SK-N-DZ (cell line): Measurements from ENCODE around the gene ART3. TPM values are rescaled to one million over a fixed set of nuclear protein-coding genes. Genes with fewer than 3 reads are reported as not detected.
"Not testable (repeated sequence)": the region's sequence is repeated elsewhere in the genome, so short reads cannot be mapped to it uniquely, and the experiment has no call there.

Experiments
- DNase-seq: peaks from one replicate; pipeline ENCODE4 v3.0.0-alpha.2; 2015; ENCODE audit warnings: low spot score
- polyA plus RNA-seq, 2 experiments: library from polyadenylated mRNA; depleted of rRNA; stranded (reverse); fragments of >200 nt; gene quantifications; 2 replicates each; pipeline ENCODE4 v1.2.3, GENCODE V29; 2014

Gene ART3, protein sequence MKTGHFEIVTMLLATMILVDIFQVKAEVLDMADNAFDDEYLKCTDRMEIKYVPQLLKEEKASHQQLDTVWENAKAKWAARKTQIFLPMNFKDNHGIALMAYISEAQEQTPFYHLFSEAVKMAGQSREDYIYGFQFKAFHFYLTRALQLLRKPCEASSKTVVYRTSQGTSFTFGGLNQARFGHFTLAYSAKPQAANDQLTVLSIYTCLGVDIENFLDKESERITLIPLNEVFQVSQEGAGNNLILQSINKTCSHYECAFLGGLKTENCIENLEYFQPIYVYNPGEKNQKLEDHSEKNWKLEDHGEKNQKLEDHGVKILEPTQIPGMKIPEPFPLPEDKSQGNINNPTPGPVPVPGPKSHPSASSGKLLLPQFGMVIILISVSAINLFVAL
- not detected in 2 replicates for polyA plus RNA-seq (2014; cell fraction: cytosol; rRNA removed)
- not detected in 2 replicates for polyA plus RNA-seq (2014; cell fraction: nucleus; rRNA removed)

DNA sequence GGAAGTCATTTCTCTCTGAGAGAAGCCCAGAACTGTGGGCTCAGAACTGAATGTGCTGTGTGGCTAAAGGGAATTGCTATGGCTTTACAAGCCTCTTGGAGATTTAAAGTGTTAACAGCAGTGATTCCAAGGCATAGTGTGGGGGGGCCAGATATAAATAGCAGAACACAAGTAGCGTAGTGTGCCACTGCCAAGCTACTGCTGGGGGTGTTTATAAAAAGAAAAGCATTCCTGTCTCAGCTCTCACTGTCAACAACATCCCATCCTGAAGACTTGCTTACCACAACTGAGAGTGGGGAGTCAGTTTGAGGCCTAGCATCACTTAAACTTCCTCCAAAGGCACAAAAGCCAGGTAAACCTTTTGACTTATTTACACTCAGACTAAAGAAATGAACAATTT, at the start of gene ART3:
Gene ART3, plus strand, starts transcription at position 242 of the 400 bp plus-strand sequence. CDS start 1,181 bp downstream, outside the sequence.
- DNase-seq: no peak

DNA sequence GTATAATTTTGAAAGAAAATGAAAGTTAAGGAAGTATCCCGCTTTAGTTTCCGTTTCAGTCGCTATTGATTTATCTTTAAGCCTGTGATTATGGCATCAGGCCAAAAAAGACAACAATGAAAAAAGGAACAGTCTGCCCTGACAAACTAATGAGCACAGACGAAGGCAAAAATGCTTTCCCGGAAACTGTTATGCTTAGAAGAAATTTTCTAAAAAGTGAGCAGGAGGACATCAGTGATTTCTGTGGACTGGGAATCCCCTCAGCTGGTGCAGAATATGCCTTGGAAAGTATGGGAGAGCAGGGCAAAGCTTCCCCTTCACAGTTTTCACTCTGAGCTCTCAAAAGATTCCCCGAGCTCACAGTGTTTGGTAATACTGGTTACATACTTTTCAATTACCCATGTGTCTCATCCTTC, 46.2 kb upstream of the ART3 start:
- no peak for DNase-seq

DNA sequence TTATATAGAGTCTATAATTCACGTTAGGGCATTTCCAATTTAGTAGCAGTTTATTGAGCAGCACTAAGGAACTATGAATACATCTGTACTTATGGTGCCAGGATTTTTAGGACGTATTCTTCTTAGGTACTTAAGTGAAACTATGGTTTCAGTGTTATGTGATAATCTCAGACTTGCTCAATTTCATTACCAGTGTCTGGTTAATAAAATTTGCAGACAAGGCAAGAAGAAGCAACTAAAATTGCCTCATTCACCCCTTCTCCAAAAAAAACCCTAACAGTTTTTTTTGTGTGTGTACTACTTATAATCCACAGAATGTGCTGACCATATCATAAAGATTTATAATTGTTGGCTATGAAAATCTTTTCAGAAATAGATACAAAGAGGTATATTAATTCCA, 45.2 kb upstream of the ART3 start:
- no peak for DNase-seq

DNA sequence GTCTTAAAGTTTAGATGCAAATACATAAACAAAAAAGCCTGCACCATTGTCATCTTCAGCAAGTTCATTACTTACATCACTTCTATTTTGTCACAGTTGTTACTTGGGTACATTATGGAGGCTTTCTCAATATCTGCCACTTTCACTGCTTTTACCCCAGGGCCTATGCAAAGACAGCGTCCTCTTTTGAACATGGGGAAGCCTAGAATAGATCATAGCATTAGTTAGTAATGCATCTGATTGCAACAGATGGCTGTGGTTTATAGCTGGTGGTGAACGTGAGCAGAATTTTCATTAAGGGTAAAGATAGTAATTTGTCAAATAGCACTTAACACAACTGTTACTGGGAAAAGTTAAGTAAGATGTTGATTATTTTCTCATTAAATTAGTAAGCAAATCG, 39.4 kb upstream of the ART3 start:
- no peak for DNase-seq

DNA sequence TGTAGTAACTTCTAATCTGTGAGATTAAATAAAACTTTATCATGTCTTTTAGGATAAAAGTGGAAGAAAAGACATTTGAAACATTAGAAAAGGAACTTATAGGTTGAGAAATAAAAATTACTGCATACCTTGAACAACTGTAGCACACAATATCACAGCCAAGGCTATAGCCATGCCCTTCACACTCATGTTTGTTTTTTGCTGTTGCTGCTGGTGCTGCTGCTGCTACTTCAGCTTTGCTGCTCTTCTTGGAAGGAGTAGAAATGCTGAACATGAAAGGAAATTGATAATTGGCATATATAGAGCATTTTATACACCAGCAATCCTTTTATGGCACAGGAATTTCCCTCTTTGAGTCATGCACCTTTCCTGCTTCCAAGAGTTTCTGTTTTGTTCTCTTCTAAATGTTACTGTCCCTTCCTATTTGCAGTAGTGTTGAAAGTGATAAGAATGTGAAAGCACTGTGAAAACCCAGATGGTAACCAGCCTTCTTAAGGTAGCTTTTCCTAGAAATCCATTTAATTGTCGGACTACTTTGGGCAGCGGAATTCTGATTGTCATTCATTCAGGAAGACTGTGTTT, 38.6 kb upstream of the ART3 start, which contains the start of gene CXCL11:
Gene CXCL11, minus strand, starts transcription at position 272 of the 582 bp plus-strand sequence. Its CDS starts 83 bp downstream, at position 189.
- DNase-seq: no peak

DNA sequence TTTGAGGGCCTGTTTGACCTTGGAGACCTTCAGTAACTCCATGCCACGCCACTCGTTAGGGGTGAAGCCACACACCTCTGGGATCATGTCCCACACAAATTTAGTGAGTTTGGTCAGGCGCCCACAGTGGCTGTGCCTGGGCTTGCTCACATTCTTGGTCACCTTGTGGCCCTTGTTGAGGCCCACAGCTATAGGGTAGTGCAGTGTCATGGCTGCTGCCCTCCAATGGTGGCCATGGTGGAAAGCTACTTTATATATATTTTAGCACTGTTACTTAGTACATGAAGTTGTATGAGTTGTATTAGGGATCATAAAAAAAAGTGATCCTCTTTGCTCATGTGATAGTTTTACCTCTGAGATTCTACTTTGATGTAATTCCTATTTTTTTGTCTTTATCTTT, 37.7 kb upstream of the ART3 start:
- DNase-seq: no peak

DNA sequence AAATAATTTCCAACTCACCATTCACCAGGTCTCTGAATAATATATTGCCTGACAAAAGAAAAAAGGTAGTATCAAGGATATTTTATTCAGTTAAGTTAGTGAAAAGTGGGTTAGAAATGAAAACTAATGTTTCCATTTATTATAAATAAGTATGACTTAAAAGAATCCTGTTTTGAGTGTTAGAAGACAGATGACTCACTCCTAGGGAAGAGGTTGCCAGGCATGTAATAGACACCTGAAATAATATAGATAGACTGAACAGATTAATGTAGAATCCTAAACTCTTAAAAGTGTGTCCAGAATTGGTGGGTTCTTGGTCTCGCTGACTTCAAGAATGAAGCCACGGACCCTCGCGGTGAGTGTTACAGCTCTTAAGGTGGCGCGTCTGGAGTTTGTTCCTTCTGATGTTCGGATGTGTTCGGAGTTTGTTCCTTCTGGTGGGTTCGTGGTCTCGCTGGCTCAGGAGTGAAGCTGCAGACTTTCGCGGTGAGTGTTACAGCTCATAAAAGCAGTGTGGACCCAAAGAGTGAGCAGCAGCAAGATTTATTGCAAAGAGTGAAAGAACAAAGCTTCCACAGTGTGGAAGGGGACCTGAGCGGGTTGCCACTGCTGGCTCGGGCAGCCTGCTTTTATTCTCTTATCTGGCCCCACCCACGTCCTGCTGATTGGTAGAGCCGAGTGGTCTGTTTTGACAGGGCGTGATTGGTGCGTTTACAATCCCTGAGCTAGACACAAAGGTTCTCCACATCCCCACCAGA, 32.1 kb upstream of the ART3 start:
- not testable (repeated sequence) for DNase-seq

DNA sequence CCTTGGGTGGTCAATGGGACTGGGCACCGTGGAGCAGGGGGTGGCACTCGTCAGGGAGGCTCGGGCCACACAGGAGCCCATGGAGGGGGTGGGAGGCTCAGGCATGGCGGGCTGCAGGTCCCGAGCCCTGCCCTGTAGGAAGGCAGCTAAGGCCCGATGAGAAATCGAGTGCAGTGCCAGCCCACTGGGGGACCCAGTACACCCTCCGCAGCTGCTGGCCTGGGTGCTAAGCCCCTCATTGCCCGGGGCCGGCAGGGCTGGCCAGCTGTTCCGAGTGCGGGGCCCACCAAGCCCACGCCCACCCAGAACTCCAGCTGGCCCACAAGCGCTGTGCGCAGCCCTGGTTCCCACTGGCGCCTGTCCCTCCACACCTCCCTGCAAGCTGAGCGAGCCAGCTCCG, 31.2 kb upstream of the ART3 start:
- not testable (repeated sequence) for DNase-seq

DNA sequence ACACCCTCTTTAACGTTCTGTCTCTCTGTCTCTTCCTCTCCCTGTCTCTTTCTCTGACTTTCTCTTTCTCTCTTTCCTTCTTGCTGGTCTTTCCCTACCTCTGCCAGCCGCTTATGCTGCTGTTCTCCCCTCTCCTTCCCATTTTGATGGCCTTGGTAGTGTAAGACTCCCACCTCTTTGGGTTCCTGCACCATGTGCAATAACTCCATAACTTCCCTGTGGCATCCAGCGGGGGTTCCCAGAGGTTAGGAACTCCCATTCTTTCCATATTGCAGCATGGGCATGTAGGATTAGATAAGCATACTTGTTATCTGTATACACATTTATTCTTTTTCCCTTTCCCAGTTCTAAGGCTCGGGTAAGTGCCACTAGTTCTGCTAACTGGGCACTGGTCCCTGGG, 29.8 kb upstream of the ART3 start:
- DNase-seq: not testable (repeated sequence)

DNA sequence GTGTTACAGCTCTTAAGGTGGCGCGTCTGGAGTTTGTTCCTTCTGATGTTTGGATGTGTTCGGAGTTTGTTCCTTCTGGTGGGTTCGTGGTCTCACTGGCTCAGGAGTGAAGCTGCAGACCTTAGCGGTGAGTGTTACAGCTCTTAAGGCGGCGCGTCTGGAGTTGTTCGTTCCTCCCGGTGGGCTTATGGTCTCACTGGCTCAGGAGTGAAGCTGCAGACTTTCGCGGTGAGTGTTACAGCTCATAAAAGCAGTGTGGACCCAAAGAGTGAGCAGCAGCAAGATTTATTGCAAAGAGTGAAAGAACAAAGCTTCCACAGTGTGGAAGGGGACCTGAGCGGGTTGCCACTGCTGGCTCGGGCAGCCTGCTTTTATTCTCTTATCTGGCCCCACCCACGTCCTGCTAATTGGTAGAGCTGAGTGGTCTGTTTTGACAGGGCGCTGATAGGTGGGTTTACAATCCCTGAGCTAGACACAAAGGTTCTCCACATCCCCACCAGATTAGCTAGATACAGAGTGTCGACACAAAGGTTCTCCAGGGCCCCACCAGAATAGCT, 24.6 kb upstream of the ART3 start:
- not testable (repeated sequence) for DNase-seq

DNA sequence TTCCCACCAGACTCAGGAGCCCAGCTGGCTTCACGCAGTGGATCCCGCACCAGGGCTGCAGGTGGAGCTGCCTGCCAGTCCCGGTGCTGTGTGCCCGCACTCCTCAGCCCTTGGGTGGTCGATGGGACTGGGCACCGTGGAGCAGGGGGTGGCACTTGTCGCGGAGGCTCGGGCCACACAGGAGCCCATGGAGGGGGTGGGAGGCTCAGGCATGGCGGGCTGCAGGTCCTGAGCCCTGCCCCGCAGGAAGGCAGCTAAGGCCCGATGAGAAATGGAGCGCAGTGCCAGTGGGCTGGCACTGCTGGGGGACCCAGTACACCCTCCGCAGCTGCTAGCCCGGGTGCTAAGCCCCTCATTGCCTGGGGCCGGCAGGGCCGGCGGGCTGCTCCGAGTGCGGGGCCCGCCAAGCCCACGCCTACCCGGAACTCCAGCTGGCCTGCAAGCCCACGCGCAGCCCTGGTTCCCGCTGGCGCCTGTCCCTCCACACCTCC, 23.9 kb upstream of the ART3 start:
- DNase-seq: not testable (repeated sequence)

DNA sequence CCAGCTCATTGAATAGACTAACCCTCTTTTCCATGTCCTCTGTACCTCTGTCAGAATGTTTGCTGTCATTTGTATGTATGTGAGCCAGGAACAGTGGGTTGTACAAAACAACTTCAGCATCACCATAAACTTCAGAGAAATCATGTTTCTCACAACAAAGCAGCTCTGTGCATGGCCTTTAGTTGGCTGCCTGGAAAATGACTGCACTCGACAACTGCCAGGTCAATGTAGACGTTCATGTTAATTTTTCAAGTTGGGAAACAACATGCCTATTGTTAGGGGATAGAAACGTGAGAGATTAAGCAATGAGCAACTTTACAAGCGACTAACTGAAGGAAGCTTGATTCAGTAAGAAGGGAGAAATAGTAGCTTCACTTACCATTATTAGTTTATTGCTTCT, 20.8 kb upstream of the ART3 start:
- DNase-seq: no peak

DNA sequence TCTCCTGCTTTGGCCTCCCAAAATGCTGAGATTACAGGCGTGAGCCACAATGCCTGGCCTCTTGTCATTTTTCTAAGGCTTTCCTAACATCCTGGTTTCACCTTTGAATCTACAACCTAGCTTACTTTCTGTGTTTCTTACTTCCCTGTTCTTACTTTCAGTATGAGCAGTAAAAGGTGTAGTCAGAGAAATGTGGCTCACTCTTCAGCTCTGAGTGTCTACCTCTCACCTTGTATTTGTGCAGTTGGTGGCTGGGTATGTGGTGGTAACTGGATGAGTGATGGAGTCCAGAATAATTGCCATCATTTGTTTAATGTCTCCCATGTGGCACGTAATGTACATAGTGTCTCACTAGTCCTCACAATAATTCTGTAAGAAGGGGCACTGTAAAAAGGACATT, 19.5 kb upstream of the ART3 start:
- no peak for DNase-seq

DNA sequence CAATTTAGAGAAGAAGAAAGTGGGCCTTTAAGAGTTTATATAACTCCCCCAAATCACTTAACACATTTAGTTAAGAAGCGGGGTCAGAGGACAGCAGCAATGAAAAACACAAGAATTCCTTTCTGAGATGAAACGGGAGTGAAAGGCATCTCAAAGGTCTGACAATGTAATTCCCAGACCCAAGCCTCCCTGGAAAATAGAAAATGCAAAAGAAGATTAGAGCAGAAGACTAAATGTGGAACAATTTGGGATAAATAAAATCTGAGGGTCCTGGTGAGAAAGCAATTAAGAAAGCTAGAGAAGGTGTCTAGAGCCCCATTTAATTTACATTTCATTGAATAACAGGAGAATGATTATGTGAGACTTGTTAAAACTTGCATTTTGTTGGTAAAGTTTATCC, 19.1 kb upstream of the ART3 start:
- DNase-seq: no peak

DNA sequence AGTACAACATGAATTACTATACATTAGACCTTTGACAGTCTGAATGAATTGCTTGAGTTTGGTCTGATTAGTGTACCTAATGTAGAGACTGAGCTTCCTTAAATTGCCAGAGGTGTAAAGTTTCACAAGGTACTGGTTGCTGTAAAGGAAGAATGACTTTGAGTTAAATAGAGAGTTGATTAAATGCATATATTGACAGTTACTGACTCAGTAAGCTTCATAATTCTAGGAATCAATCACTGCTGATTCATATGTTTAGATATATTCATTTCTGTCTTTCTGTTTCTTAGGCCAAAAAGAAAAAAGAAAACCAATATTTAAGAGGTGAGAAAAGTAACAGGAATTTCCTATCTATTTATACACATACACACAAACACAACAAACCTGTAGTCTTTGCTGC, 16.2 kb upstream of the ART3 start:
- DNase-seq: no peak

DNA sequence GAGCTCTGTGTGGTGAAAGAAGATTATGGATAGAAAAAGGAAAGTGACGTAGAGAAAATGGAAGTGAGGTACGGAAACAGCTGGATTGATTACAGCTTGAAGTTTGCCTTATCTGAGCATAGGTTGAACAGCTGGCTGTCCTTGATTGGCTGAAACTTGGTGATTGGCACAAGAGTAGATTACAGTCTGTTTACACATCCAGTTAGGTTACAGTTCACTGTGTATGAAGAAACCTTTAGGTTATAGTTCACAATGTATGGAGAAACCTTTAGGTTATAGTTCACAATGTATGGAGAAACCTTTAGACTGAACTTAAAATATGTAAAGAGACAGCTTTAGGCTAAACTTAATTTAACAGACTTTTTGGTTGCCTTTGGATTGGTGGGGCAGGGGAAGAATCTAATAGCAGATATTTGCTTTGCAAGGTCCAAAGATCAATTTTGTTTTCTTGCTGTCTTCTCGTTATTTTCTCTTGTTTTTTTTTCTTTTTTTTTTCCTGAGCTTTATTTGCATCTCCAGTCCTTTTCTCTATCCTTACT, 15.6 kb upstream of the ART3 start:
- DNase-seq: no peak

DNA sequence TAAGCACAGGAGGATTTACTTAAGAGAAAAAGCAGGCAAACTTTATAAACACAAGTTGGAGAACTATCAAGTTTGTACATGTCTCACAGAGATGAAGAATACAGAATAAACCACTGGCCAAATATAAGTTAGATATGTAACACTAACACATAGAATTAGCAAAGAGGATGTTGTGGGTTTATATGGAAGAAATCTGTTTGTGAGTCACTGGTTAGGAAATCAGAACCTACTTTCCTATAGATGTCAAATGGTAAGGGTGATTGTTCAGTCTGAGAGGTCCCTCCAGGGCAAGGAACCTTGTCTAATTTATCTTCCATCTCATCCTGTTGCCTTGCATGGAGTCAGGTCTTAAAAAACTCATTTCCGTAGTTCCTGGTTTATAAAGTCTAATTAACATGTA, 14.8 kb upstream of the ART3 start:
- DNase-seq: no peak

DNA sequence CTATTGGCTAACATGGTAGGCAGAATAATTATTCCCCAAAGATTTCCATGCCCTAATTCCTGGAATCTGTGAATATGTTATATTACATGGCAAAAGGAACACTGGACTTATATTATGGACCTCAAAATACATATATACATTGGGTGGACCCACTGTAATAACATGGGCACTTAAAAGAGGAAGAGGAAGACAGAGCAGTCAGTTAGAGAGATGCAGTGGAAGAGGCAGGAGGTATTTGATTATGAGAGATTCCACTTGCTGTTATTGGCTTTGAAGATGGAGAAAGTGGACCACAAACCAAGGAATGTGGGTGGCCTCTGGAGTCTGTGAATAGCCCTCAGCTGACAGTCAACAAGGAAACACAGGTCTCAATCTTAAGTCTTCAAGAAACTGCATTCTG, 14.0 kb upstream of the ART3 start:
- DNase-seq: no peak

DNA sequence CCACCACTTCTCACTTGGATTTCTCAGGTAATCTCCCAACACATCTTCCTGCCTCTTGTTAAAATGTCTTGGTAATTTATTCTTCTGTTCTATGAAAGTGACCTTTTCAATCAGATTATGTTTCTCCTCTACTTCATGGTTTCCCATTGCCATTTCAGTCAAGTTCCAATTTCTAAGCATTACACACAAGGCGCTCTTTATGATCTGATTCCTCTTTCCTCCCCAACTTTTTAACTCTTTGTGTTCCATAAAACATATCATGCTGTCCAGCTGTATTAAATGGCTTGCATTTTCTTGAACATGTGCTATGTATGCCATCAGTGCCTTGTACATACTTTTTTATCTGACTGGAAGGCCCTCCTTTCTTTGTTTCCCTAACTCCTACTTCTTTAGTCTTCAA, 13.1 kb upstream of the ART3 start:
- no peak for DNase-seq

DNA sequence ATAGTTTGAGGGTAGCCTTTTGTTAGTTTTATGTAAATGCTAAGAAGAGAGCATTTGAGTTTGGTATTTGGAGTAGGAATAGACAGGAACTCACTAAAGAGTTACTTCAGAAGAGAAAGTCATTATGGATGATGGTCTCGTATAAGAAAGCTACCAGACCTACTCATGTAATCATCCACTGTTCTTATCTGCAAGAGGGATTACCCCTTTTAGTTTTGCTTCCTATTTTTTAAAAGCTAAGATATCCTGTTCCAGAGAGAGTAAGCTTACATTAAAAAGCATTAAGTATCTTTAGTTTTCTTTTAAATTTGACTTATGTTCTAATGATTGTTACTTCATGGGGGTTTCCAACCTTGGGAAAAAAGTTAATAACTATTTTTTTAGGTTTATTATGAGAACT, 12.5 kb upstream of the ART3 start:
- no peak for DNase-seq

DNA sequence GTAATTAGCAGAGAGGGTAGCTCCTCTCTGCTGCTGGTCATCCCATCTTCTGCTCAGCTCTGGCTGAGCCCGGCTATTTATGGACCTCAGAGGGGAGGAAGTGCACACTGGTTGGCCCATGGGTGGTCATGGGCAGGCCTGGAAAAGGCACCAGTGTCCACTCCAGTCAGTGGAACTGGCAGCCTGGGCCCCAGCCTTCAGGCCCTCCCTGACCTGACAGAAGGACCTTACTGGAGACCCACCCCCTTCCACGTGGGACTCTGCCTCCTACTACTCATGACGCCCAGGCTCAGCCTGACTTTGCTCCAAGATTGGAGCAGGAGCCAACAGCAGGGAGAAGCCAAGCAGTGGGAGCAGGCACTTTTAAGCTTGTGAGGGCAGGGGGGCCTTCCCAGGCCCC, 8.0 kb upstream of the ART3 start:
- no peak for DNase-seq
